Loucy (cell line): Measurements from ENCODE around the gene BARX2.

Source experiments
- EZH2phosphoT487 ChIP-seq: fragments of 200-600 bp; IDR thresholded peaks from 2 replicates; pipeline ENCODE4 v1.6.1; 2018; ENCODE audit warnings: antibody characterized with exemption, mild to moderate bottlenecking, moderate library complexity, borderline replicate concordance
- TF ChIP-seq, protein P1 (sequence below): fragments of 200-600 bp; sonication (generic); conservative IDR thresholded peaks from 2 replicates; pipeline ENCODE4 v1.5.1; 2014; ENCODE audit warnings: mild to moderate bottlenecking, antibody characterized with exemption, low read length

DNA sequence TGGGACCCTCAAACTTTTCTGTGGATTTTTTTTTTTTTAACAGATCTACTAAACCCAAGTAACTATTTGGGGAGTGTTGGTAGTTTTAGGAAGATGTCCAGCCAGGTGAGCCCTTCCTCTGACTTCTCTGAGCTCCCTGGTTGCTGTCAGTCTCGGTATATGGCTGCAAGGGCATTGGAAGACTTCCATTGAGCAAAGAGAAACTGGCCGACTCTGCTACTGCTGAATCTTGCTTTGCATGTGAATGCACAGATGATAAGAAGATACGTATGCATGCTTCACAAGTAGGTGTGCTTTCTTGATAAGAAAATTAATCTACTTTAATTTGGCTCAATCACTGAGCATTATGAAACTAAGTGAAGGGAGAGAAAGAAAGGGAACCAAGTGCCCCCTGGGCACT, 51.1 kb downstream of the BARX2 start:
- TF ChIP-seq, protein P1, sequence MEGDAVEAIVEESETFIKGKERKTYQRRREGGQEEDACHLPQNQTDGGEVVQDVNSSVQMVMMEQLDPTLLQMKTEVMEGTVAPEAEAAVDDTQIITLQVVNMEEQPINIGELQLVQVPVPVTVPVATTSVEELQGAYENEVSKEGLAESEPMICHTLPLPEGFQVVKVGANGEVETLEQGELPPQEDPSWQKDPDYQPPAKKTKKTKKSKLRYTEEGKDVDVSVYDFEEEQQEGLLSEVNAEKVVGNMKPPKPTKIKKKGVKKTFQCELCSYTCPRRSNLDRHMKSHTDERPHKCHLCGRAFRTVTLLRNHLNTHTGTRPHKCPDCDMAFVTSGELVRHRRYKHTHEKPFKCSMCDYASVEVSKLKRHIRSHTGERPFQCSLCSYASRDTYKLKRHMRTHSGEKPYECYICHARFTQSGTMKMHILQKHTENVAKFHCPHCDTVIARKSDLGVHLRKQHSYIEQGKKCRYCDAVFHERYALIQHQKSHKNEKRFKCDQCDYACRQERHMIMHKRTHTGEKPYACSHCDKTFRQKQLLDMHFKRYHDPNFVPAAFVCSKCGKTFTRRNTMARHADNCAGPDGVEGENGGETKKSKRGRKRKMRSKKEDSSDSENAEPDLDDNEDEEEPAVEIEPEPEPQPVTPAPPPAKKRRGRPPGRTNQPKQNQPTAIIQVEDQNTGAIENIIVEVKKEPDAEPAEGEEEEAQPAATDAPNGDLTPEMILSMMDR: no peak
- TF ChIP-seq EZH2phosphoT487: no peak
